ENCODE measurements around the gene PPP1R37.
A peak's percentile ranks its signal among the peaks of the same experiment; 100 is the strongest.

PPP1R37 gene

GRCh38 chr19:45173816-45174215, 80.8 kb downstream of the PPP1R37 start:
- no peaks in the 10 kb centered on the region for H3K9me3 ChIP-seq (ENCODE audit: control insufficient read depth, insufficient read depth, low read length)
- H3K4me1 ChIP-seq (ENCODE audit: control insufficient read depth, low read length), result peaks cover 13% of the 10 kb centered on the region
- no peak overlapping the region for H3K4me3 ChIP-seq (ENCODE audit: low read length)
- H3K27me3 ChIP-seq (ENCODE audit: control insufficient read depth, low read length), result no peaks in the 10 kb centered on the region
- no peak overlapping the region for H3K27ac ChIP-seq (ENCODE audit: low read depth, low read length)
- H4K20me1 ChIP-seq (ENCODE audit: control insufficient read depth, insufficient read depth, low read depth, low read length), result no peaks in the 10 kb centered on the region
- no peak overlapping the region for H3K4me2 ChIP-seq (ENCODE audit: low read length)
- H3K9me2 ChIP-seq (replicated peaks; ENCODE audit: control insufficient read depth, low read length), result no peaks in the 10 kb centered on the region
- H3K79me2 ChIP-seq (ENCODE audit: control insufficient read depth, low read length), result peaks cover 33% of the 10 kb centered on the region
- no peak for TF ChIP-seq EZH2phosphoT487 (IDR thresholded peaks at IDR 0.05; ENCODE audit: borderline replicate concordance, low read length)
- TF ChIP-seq, protein P1, sequence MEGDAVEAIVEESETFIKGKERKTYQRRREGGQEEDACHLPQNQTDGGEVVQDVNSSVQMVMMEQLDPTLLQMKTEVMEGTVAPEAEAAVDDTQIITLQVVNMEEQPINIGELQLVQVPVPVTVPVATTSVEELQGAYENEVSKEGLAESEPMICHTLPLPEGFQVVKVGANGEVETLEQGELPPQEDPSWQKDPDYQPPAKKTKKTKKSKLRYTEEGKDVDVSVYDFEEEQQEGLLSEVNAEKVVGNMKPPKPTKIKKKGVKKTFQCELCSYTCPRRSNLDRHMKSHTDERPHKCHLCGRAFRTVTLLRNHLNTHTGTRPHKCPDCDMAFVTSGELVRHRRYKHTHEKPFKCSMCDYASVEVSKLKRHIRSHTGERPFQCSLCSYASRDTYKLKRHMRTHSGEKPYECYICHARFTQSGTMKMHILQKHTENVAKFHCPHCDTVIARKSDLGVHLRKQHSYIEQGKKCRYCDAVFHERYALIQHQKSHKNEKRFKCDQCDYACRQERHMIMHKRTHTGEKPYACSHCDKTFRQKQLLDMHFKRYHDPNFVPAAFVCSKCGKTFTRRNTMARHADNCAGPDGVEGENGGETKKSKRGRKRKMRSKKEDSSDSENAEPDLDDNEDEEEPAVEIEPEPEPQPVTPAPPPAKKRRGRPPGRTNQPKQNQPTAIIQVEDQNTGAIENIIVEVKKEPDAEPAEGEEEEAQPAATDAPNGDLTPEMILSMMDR (IDR thresholded peaks at IDR 0.05; ENCODE audit: low read depth, low read length, poor library complexity, severe bottlenecking), result no peak
- no peaks in the 10 kb centered on the region for H3F3A ChIP-seq (ENCODE audit: control insufficient read depth, insufficient read depth)
- peaks cover under 1% of the 10 kb centered on the region; the same call in 1 of the 2 replicates for H3K36me3 ChIP-seq (ENCODE audit: control insufficient read depth, low read length)

- H3K27ac ChIP-seq (ENCODE audit: low read depth, low read length), result no peak overlapping the region
- H4K20me1 ChIP-seq (ENCODE audit: control insufficient read depth, insufficient read depth, low read depth, low read length), result no peaks in the 10 kb centered on the region; the same call in 1 of the 2 replicates
- no peaks in the 10 kb centered on the region for H3F3A ChIP-seq (ENCODE audit: control insufficient read depth, insufficient read depth)
- H3K27me3 ChIP-seq (ENCODE audit: control insufficient read depth, low read length), result no peaks in the 10 kb centered on the region
- peaks cover 23% of the 10 kb centered on the region for H3K4me1 ChIP-seq (ENCODE audit: control insufficient read depth, low read length)
- peaks cover 49% of the 10 kb centered on the region for H3K79me2 ChIP-seq (ENCODE audit: control insufficient read depth, low read length)
- H3K36me3 ChIP-seq (ENCODE audit: control insufficient read depth, low read length), result peaks cover 8% of the 10 kb centered on the region; the same call in 1 of the 2 replicates
- no peaks in the 10 kb centered on the region for H3K9me3 ChIP-seq (ENCODE audit: control insufficient read depth, insufficient read depth, low read length)
- H3K4me2 ChIP-seq (ENCODE audit: low read length), result no peak overlapping the region
- H3K9me2 ChIP-seq (replicated peaks; ENCODE audit: control insufficient read depth, low read length), result no peaks in the 10 kb centered on the region
- TF ChIP-seq EZH2phosphoT487 (IDR thresholded peaks at IDR 0.05; ENCODE audit: borderline replicate concordance, low read length), result no peak
- TF ChIP-seq, protein P1 (IDR thresholded peaks at IDR 0.05; ENCODE audit: low read depth, low read length, poor library complexity, severe bottlenecking), result no peak
- no peak overlapping the region for H3K4me3 ChIP-seq (ENCODE audit: low read length)
Observed at GRCh38 chr19:45175515-45176345, 82.8 kb downstream of the PPP1R37 start.

DNA sequence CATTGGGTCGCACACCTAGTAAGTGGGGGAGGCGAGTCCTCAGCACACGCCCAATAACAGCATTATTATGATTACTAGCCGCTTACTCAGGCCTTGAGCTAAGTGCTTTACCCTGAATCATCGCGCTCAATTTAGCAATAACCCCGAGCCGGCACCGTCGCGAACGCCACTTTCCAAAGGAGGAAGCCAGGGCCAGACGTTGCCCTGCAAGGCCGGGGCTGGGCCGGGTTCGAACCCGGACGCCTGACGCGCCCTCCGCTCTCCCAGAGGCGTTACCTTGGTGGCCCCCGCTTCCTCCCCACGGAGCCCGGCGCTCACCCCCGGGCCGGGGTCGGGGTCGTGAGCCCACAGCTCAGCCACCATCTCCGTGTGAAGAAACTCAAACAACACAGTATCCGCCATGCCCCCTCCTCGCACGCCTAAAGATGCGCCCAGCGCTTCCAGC, 84.9 kb downstream of the PPP1R37 start, which contains the start of gene TRAPPC6A:
TSS of gene TRAPPC6A (minus strand) at position 421 of the 445 bp plus-strand sequence. CDS start at position 402, 19 bp downstream.
- Histone ChIP-seq H3K9me3 (ENCODE audit: control insufficient read depth, insufficient read depth, low read length) (no peaks in the 10 kb centered on the region), H3K27me3 (ENCODE audit: control insufficient read depth, low read length) (no peaks in the 10 kb centered on the region), H3K9me2 (replicated peaks; ENCODE audit: control insufficient read depth, low read length) (no peaks in the 10 kb centered on the region), H4K20me1 (ENCODE audit: control insufficient read depth, insufficient read depth, low read depth, low read length) (no peaks in the 10 kb centered on the region; the same call in 1 of the 2 replicates), H3K36me3 (ENCODE audit: control insufficient read depth, low read length) (peaks cover 17% of the 10 kb centered on the region), H3K4me3 (ENCODE audit: low read length) (peak within 1 kb of the TSS; percentile 100), H3K27ac (ENCODE audit: low read depth, low read length) (peak within 1 kb of the TSS; percentile 68), H3K79me2 (ENCODE audit: control insufficient read depth, low read length) (peaks cover 57% of the 10 kb centered on the region), H3F3A (ENCODE audit: control insufficient read depth, insufficient read depth) (no peaks in the 10 kb centered on the region), H3K4me2 (ENCODE audit: low read length) (peak within 1 kb of the TSS; percentile 99), H3K4me1 (ENCODE audit: control insufficient read depth, low read length) (peaks cover 25% of the 10 kb centered on the region)
- no peak for TF ChIP-seq EZH2phosphoT487 (IDR thresholded peaks at IDR 0.05; ENCODE audit: borderline replicate concordance, low read length)
- TF ChIP-seq, protein P1 (IDR thresholded peaks at IDR 0.05; ENCODE audit: low read depth, low read length, poor library complexity, severe bottlenecking), result no peak
